ENCODE data around the gene TNIP2. TPM values are rescaled to one million over a fixed set of nuclear protein-coding genes. Genes with fewer than 3 reads are reported as not detected.

The TNIP2 gene
- total RNA-seq, 6 experiments from 2014 or later = 28.6 to 32.0 (median 30.9) TPM

DNA sequence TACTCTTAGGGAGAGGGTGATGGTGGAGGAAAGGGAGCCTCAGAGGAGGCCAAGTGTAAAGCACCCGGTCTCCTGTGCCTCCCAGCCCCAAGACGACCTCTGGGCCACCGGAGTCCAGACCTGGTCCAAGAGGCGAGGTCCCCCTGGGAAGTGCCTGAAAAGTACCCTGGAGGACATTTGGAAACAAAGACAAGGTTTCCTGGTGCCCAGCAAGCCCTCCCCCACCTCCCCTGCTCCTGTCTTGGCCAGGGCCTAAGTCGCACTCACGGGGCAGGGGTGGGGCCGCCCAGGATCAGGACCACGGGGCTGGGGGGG is 36.2 kb upstream of the TNIP2 start:
- Mint-ChIP-seq H3K36me3 (ENCODE audit: low read depth) (no peaks in the 10 kb centered on the region), H3K27ac (no peak overlapping the region), H3K9me3 (no peaks in the 10 kb centered on the region), H3K4me1 (ENCODE audit: low read depth) (peaks cover 36% of the 10 kb centered on the region), H3K27me3 (ENCODE audit: insufficient read depth) (no peaks in the 10 kb centered on the region; the same call in 1 of the 2 replicates), H3K4me3 (no peak overlapping the region; the same call in 1 of the 2 replicates)
- no peak for DNase-seq
- TF ChIP-seq, protein P1, sequence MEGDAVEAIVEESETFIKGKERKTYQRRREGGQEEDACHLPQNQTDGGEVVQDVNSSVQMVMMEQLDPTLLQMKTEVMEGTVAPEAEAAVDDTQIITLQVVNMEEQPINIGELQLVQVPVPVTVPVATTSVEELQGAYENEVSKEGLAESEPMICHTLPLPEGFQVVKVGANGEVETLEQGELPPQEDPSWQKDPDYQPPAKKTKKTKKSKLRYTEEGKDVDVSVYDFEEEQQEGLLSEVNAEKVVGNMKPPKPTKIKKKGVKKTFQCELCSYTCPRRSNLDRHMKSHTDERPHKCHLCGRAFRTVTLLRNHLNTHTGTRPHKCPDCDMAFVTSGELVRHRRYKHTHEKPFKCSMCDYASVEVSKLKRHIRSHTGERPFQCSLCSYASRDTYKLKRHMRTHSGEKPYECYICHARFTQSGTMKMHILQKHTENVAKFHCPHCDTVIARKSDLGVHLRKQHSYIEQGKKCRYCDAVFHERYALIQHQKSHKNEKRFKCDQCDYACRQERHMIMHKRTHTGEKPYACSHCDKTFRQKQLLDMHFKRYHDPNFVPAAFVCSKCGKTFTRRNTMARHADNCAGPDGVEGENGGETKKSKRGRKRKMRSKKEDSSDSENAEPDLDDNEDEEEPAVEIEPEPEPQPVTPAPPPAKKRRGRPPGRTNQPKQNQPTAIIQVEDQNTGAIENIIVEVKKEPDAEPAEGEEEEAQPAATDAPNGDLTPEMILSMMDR (IDR thresholded peaks at IDR 0.05) = no peak

DNA sequence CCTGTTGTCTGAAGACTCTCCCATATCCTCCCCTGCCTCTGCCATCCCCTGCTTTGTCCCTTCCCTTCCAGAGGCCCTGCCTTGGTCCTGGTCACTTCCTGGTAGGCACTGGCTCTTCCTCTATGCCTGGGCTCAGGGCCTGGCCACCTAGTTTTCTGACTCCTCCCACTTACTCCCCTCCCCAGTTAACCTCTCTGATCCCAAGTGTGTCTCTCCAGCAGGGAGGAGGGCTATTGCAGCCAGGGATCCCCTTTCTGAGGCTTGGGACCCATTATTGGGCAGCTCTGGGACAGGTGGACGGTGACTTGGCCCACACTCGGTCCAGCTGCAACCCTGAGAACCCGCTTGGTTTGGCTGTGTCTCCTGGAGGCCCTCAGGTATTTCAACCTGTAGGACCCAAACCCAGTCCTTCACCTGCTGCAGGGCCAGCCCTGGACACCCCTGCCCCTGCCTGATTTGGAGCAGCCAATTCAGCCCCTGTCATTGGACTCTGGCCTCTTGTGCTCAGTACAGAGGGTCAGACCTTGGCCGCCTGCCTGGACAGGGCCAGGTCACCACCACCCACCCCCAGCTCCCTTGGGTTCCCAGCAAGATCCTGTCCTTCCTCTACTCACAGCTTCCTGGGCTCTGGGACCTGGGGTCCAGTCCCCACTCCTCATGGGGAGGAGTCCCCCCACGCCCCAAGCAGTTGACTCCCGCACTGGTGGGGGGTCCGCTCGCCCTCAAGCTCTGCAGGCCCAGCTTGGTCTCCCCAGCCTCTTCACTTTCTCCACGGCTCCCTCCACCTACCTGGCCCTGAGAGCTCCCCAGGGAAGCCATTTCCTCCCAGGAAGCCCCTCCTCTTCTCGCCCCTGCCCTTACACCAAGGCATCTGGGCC is 35.6 kb upstream of the TNIP2 start:
- Mint-ChIP-seq H3K4me3 (no peak overlapping the region), H3K27ac (no peak overlapping the region)
- no peak for DNase-seq

DNA sequence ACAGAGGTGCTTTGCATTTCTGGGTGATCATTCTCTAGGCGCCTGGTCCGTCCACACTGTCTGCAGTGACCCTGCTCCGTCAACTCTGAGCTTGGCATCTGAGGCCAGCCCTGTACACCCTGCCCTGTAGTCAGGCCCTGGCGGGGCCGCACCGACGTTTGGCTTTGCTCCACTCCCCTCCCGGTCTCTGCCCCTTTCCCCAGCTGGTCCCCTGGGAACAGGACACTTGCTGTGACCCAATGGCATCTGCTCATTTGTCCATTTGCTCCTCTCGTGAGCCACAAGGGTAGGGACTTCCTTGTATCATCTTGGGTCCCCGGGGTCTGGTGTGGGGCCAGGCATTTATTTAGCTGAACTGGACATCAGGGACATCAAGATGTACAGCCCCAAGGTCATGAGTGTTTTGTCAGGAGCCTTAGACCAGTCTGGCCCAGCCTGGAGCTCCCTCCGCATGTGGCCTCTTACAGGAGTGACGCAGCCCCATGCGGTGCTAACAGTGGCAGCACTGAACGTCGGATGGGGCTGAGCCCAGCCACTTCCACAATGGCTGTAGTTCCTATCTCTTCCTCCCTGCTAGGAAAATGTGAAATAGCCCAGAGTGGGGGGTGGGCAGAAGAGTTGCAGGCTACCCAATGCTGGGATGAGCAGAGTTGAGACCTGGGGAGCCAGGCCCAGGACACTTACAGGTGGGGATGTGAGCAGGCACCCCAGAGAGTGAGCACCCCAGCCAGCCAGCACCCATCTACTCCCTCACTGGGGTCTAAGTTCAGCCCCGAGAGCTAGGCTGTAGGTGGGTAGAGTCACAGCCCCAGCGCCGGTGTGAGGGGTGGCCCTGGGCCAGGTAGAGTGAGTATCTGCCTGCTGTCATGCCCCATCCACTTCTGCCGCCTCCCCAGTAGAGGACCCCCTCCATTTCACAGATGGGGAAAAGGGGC is 34.7 kb upstream of the TNIP2 start:
- no peaks in the 10 kb centered on the region for H3K36me3 Mint-ChIP-seq (ENCODE audit: low read depth)
- no peaks in the 10 kb centered on the region for H3K9me3 Mint-ChIP-seq
- H3K27ac Mint-ChIP-seq = no peak overlapping the region
- DNase-seq = no peak
- H3K27me3 Mint-ChIP-seq (ENCODE audit: insufficient read depth) = no peaks in the 10 kb centered on the region; the same call in 1 of the 2 replicates
- H3K4me1 Mint-ChIP-seq (ENCODE audit: low read depth) = peaks cover 22% of the 10 kb centered on the region
- no peak overlapping the region for H3K4me3 Mint-ChIP-seq
- TF ChIP-seq, protein P1 (IDR thresholded peaks at IDR 0.05) = no peak

More for the DNA sequence above, 35.6 kb upstream of the TNIP2 start:
- no peaks in the 10 kb centered on the region for H3K36me3 Mint-ChIP-seq (ENCODE audit: low read depth)
- no peaks in the 10 kb centered on the region for H3K9me3 Mint-ChIP-seq
- TF ChIP-seq, protein P1 (IDR thresholded peaks at IDR 0.05) = no peak
- no peaks in the 10 kb centered on the region; the same call in 1 of the 2 replicates for H3K27me3 Mint-ChIP-seq (ENCODE audit: insufficient read depth)
- H3K4me1 Mint-ChIP-seq (ENCODE audit: low read depth) = peaks cover 31% of the 10 kb centered on the region

DNA sequence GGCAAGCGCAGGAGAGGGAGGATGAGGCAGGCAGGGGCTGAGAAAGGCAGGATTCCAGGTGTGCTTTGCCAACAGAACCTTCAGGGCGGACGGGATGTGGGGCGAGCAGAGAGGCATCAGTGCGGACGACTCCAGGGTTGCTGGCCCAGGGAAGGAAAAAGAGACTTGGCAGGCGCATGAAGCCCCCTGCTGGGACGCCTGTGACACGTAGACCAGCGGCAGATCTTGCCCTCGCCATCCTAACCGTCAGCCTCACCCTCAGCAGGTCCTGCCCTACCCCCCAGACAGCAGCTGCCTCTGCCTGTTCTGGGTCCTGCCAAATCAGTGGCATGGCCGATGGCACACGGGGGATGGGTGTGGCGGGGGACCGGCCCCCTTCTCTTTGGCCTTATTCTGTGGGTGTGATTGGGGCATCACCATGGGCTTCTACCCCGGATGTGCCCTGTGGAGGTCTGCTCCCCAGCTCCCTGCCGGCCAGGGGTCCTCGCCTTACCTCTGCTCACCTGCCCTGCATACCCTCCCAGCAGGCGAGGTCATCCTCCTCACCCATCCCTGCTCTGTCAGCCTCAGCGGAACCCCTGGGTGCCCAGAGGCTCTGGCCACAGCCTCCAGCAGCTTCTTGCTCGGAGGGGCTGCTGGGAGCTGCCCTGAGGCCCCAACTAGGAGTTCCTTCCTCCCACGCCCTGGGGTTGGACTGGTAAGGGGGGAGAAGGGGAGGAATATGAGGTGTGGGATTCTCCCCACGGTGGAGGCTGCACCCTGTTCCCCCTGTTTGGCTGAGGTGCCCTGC is 33.9 kb upstream of the TNIP2 start:
- Mint-ChIP-seq H3K36me3 (ENCODE audit: low read depth) (no peaks in the 10 kb centered on the region), H3K27me3 (ENCODE audit: insufficient read depth) (no peaks in the 10 kb centered on the region; the same call in 1 of the 2 replicates), H3K9me3 (no peaks in the 10 kb centered on the region), H3K4me1 (ENCODE audit: low read depth) (peaks cover 14% of the 10 kb centered on the region), H3K4me3 (no peak overlapping the region), H3K27ac (no peak overlapping the region)
- no peak for DNase-seq
- TF ChIP-seq, protein P1 (IDR thresholded peaks at IDR 0.05) = no peak

DNA sequence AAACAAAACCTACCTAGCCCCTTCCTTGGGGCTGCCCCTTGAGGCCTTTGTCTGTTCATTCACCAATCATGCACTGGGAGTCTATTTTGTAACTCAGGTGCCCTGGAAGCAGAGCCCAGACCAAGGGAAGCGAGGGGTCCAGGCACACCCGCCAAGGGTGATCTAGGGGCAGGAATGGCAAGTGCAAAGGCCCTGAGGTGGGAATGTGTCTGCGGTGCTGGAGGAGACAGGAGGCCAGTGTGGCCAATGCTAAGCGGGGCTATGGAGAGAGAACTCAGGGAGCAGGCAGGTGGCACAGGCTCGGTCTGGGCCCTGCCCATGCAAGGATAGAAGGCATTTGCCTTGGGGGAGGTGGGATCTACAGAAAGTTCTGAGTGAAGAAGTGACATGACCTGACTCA is 33.2 kb upstream of the TNIP2 start:
- TF ChIP-seq, protein P1 (IDR thresholded peaks at IDR 0.05) = no peak
- Mint-ChIP-seq H3K36me3 (ENCODE audit: low read depth) (no peaks in the 10 kb centered on the region), H3K27ac (no peak overlapping the region), H3K4me1 (ENCODE audit: low read depth) (peaks cover 8% of the 10 kb centered on the region), H3K4me3 (no peak overlapping the region), H3K27me3 (ENCODE audit: insufficient read depth) (no peaks in the 10 kb centered on the region), H3K9me3 (no peaks in the 10 kb centered on the region)
- no peak for DNase-seq
